CD4-positive, CD25-positive, alpha-beta regulatory T cell (primary cell): ENCODE data around the gene SLC39A10. TPM values are rescaled to one million over a fixed set of nuclear protein-coding genes. Genes with fewer than 3 reads are reported as not detected.
A peak's percentile ranks its signal among the peaks of the same experiment; 100 is the strongest.

ENCODE experiments used
- ATAC-seq, 2 donors: fragments of 150-1000 bp; cut with Tn5 transposase; one replicate each; pipeline ENCODE4 v1.10.0; 2021; ENCODE audit warnings: low read depth in 2 of 2, moderate number of reproducible peaks in 2 of 2, moderate library complexity in 1 of 2
- DNase-seq, 3 donors: peaks; one replicate each; pipeline versions ENCODE4 v3.0.0 to v3.0.0-alpha.2; 2012 to 2022; ENCODE audit warnings: mixed read lengths in 1 of 3
- H3K27ac ChIP-seq: one replicate; pipeline ENCODE4 v1.7.0; 2013; ENCODE audit warnings: mild to moderate bottlenecking, low read length; ENCODE audit not compliant: insufficient read depth, poor library complexity, severe bottlenecking
- H3K27me3 ChIP-seq: one replicate; pipeline ENCODE4 v1.7.0; 2013; ENCODE audit warnings: low read length; ENCODE audit not compliant: control insufficient read depth, insufficient read depth
- H3K36me3 ChIP-seq: one replicate; pipeline ENCODE4 v1.7.0; 2013; ENCODE audit warnings: mild to moderate bottlenecking, low read length, moderate library complexity; ENCODE audit not compliant: control insufficient read depth, insufficient read depth
- H3K4me1 ChIP-seq: 2 replicates; pipeline ENCODE4 v1.7.0; 2013; ENCODE audit warnings: mild to moderate bottlenecking, low read length; ENCODE audit not compliant: insufficient read depth, control insufficient read depth, poor library complexity, severe bottlenecking
- H3K4me3 ChIP-seq: one replicate; pipeline ENCODE4 v1.7.0; 2013; ENCODE audit warnings: low read depth, mild to moderate bottlenecking, low read length, moderate library complexity
- H3K9me3 ChIP-seq, 2 experiments: 1 replicate in 1 of 2; 2 replicates in 1 of 2; pipeline ENCODE4 v1.7.0; 2013; ENCODE audit warnings: low read length in 2 of 2, mild to moderate bottlenecking in 1 of 2, moderate library complexity in 1 of 2; ENCODE audit not compliant: control insufficient read depth in 2 of 2
- H3K27ac Mint-ChIP-seq, 3 donors: one replicate each; pipeline ENCODE4 v1.8.0; 2020 to 2022; ENCODE audit warnings: mild to moderate bottlenecking in 3 of 3, mixed read lengths in 3 of 3, moderate library complexity in 2 of 3
- H3K27me3 Mint-ChIP-seq: one replicate; pipeline ENCODE4 v1.8.0; 2022; ENCODE audit warnings: mild to moderate bottlenecking, mixed read lengths
- H3K36me3 Mint-ChIP-seq: one replicate; pipeline ENCODE4 v1.8.0; 2020; ENCODE audit warnings: mixed read lengths
- H3K4me1 Mint-ChIP-seq, 4 donors: one replicate each; pipeline ENCODE4 v1.8.0; 2020 to 2022; ENCODE audit warnings: mixed read lengths in 4 of 4, mild to moderate bottlenecking in 1 of 4
- H3K4me3 Mint-ChIP-seq, 4 donors: one replicate each; pipeline ENCODE4 v1.8.0; 2020 to 2022; ENCODE audit warnings: mild to moderate bottlenecking in 4 of 4, mixed read lengths in 4 of 4, moderate library complexity in 3 of 4
- H3K9me3 Mint-ChIP-seq, 7 donors: one replicate each; pipeline ENCODE4 v1.8.0; 2020 to 2022; ENCODE audit warnings: mixed read lengths in 7 of 7, mild to moderate bottlenecking in 3 of 7, moderate library complexity in 2 of 7
- polyA plus RNA-seq, 4 donors: library from polyadenylated mRNA; unstranded; fragments of 300-500 nt; fragmentation: Illumina TruSeq; gene quantifications; one replicate each; pipeline ENCODE4 v1.2.3, GENCODE V29; 2021
- total RNA-seq: library from RNA; stranded (reverse); gene quantifications from one replicate; pipeline ENCODE4 v1.2.3, GENCODE V29; 2022

SLC39A10 gene
- total RNA-seq: 66.3 TPM
- polyA plus RNA-seq: 10 to 100 TPM in 3 of 4 donors, 1 to 10 TPM in 1; 9.2 to 16.3 (median 11.5) TPM

GRCh38 chr2:195656859-195657633 is at the start of gene SLC39A10:
Gene SLC39A10, plus strand, starts transcription at chr2:195657226. Its CDS starts 22,817 bp downstream, at chr2:195680043.
- H3K36me3 Mint-ChIP-seq: peaks cover 22% of the 10 kb centered on the region
- Histone ChIP-seq H3K27ac (peak within 1 kb of the TSS; percentile 98), H3K4me3 (peak within 1 kb of the TSS; percentile 96), H3K9me3 (no peaks in the 10 kb centered on the region), H3K27me3 (no peaks in the 10 kb centered on the region), H3K36me3 (no peaks in the 10 kb centered on the region), H3K4me1 (peaks cover 35% of the 10 kb centered on the region)
- ATAC-seq: peak; percentile 68 to 73
- H3K27ac Mint-ChIP-seq: peak within 1 kb of the TSS; percentile 100
- H3K27me3 Mint-ChIP-seq: peaks cover 5% of the 10 kb centered on the region
- H3K4me1 Mint-ChIP-seq: peaks cover 9 to 29% (median 25%) of the 10 kb centered on the region in 4 donors
- peak within 1 kb of the TSS; percentile 96 to 100 (median 98) for H3K4me3 Mint-ChIP-seq
- DNase-seq: peak; percentile 92 to 99 (median 99)
- H3K9me3 Mint-ChIP-seq: peaks cover 0 to 2% (median 0%) of the 10 kb centered on the region in 7 donors

GRCh38 chr2:195608768-195609454 is 48.1 kb upstream of the SLC39A10 start:
- H3K4me1 ChIP-seq: no peaks in the 10 kb centered on the region
- peaks cover 0 to 43% (median 13%) of the 10 kb centered on the region in 4 donors for H3K4me1 Mint-ChIP-seq
- H3K27me3 Mint-ChIP-seq: no peaks in the 10 kb centered on the region
- no peak overlapping the region for H3K4me3 Mint-ChIP-seq
- H3K36me3 Mint-ChIP-seq: no peaks in the 10 kb centered on the region
- DNase-seq (no peak), ATAC-seq (no peak)
- H3K27ac Mint-ChIP-seq: peak overlapping the region in 2 of 3 donors; percentile 22 to 45
- peaks cover 2% of the 10 kb centered on the region for H3K36me3 ChIP-seq
- no peak overlapping the region for H3K4me3 ChIP-seq
- H3K27ac ChIP-seq: no peak overlapping the region
- no peaks in the 10 kb centered on the region for H3K27me3 ChIP-seq
- H3K9me3 Mint-ChIP-seq: peaks cover 0 to 2% (median 0%) of the 10 kb centered on the region in 7 donors
- H3K9me3 ChIP-seq: no peaks in the 10 kb centered on the region

- Histone ChIP-seq H3K4me3 (no peak overlapping the region), H3K36me3 (peaks cover 2% of the 10 kb centered on the region), H3K4me1 (no peaks in the 10 kb centered on the region), H3K27ac (no peak overlapping the region), H3K9me3 (no peaks in the 10 kb centered on the region), H3K27me3 (no peaks in the 10 kb centered on the region)
- Mint-ChIP-seq H3K4me3 (no peak overlapping the region), H3K27me3 (no peaks in the 10 kb centered on the region), H3K4me1 (peaks cover 4 to 30% (median 12%) of the 10 kb centered on the region in 4 donors), H3K36me3 (no peaks in the 10 kb centered on the region), H3K9me3 (no peaks in the 10 kb centered on the region), H3K27ac (peak overlapping the region in 1 of 3 donors; percentile 65)
- DNase-seq (no peak), ATAC-seq (no peak)
Observed at GRCh38 chr2:195610717-195611116, 46.3 kb upstream of the SLC39A10 start.

GRCh38 chr2:195612611-195613495 is 44.2 kb upstream of the SLC39A10 start:
- Histone ChIP-seq H3K27me3 (no peaks in the 10 kb centered on the region), H3K27ac (no peak overlapping the region), H3K9me3 (no peaks in the 10 kb centered on the region), H3K36me3 (no peaks in the 10 kb centered on the region), H3K4me1 (no peaks in the 10 kb centered on the region), H3K4me3 (no peak overlapping the region)
- DNase-seq (no peak), ATAC-seq (no peak)
- Mint-ChIP-seq H3K27me3 (no peaks in the 10 kb centered on the region), H3K27ac (peak overlapping the region in 1 of 3 donors; percentile 42), H3K36me3 (no peaks in the 10 kb centered on the region), H3K9me3 (peaks cover 0 to 1% (median 0%) of the 10 kb centered on the region in 7 donors), H3K4me3 (peak overlapping the region in 1 of 4 donors; percentile 3), H3K4me1 (peaks cover 4 to 21% (median 12%) of the 10 kb centered on the region in 4 donors)

- Mint-ChIP-seq H3K36me3 (no peaks in the 10 kb centered on the region), H3K27me3 (peaks cover 5% of the 10 kb centered on the region), H3K9me3 (peaks cover 0 to 1% (median 0%) of the 10 kb centered on the region in 7 donors), H3K4me1 (peaks cover 4 to 21% (median 11%) of the 10 kb centered on the region in 4 donors), H3K27ac (no peak overlapping the region), H3K4me3 (no peak overlapping the region)
- no peaks in the 10 kb centered on the region for H3K36me3 ChIP-seq
- no peak for ATAC-seq
- H3K4me3 ChIP-seq: no peak overlapping the region
- DNase-seq: no peak
- no peaks in the 10 kb centered on the region for H3K9me3 ChIP-seq
- H3K27me3 ChIP-seq: no peaks in the 10 kb centered on the region
- no peaks in the 10 kb centered on the region for H3K4me1 ChIP-seq
- H3K27ac ChIP-seq: no peak overlapping the region
Observed at GRCh38 chr2:195613922-195614321, 43.1 kb upstream of the SLC39A10 start.

- H3K36me3 ChIP-seq: no peaks in the 10 kb centered on the region
- ATAC-seq (no peak), DNase-seq (no peak)
- no peaks in the 10 kb centered on the region for H3K27me3 ChIP-seq
- H3K4me1 ChIP-seq: no peaks in the 10 kb centered on the region
- H3K27ac Mint-ChIP-seq: peak overlapping the region in 1 of 3 donors; percentile 25
- H3K27ac ChIP-seq: no peak overlapping the region
- no peaks in the 10 kb centered on the region for H3K36me3 Mint-ChIP-seq
- H3K4me3 ChIP-seq: no peak overlapping the region
- peaks cover 0 to 15% (median 7%) of the 10 kb centered on the region in 4 donors for H3K4me1 Mint-ChIP-seq
- H3K27me3 Mint-ChIP-seq: peaks cover 5% of the 10 kb centered on the region
- no peak overlapping the region for H3K4me3 Mint-ChIP-seq
- H3K9me3 Mint-ChIP-seq: peaks cover 0 to 1% (median 0%) of the 10 kb centered on the region in 7 donors
- no peaks in the 10 kb centered on the region for H3K9me3 ChIP-seq
Observed at GRCh38 chr2:195619590-195619989, 37.4 kb upstream of the SLC39A10 start.

GRCh38 chr2:195620501-195620900 is 36.5 kb upstream of the SLC39A10 start:
- H3K27me3 ChIP-seq: no peaks in the 10 kb centered on the region
- H3K9me3 ChIP-seq: no peaks in the 10 kb centered on the region
- no peaks in the 10 kb centered on the region for H3K4me1 ChIP-seq
- peak overlapping the region in 1 of 3 donors; percentile 41 for H3K27ac Mint-ChIP-seq
- no peak overlapping the region for H3K4me3 Mint-ChIP-seq
- no peak for ATAC-seq
- no peaks in the 10 kb centered on the region for H3K36me3 ChIP-seq
- H3K27ac ChIP-seq: no peak overlapping the region
- peaks cover 0 to 15% (median 3%) of the 10 kb centered on the region in 4 donors for H3K4me1 Mint-ChIP-seq
- H3K4me3 ChIP-seq: no peak overlapping the region
- no peak for DNase-seq
- H3K27me3 Mint-ChIP-seq: peaks cover 5% of the 10 kb centered on the region
- no peaks in the 10 kb centered on the region for H3K36me3 Mint-ChIP-seq
- H3K9me3 Mint-ChIP-seq: peaks cover 0 to 1% (median 0%) of the 10 kb centered on the region in 7 donors
